Neuronal stem cell (in vitro differentiated cells): Measurements from ENCODE around the gene GOLIM4.
A peak's percentile ranks its signal among the peaks of the same experiment; 100 is the strongest.

Source experiments
- DNase-seq: peaks from one replicate; pipeline ENCODE4 v3.0.0-alpha.2; 2013; ENCODE audit warnings: low spot score
- H2AFZ ChIP-seq: one replicate; pipeline ENCODE4 v1.6.1; 2013; ENCODE audit warnings: mild to moderate bottlenecking, low read length, inconsistent platforms
- H2AK5ac ChIP-seq: 2 replicates; pipeline ENCODE4 v1.6.1; 2013; ENCODE audit warnings: low read depth, mild to moderate bottlenecking, inconsistent platforms, low read length, moderate library complexity, mixed read lengths
- H2BK120ac ChIP-seq: 2 replicates; pipeline ENCODE4 v1.6.1; 2013; ENCODE audit warnings: low read depth, mild to moderate bottlenecking, inconsistent platforms, low read length, moderate library complexity, mixed read lengths
- H2BK12ac ChIP-seq: one replicate; pipeline ENCODE4 v1.6.1; 2013; ENCODE audit warnings: low read length, inconsistent platforms
- H2BK15ac ChIP-seq: 2 replicates; pipeline ENCODE4 v1.6.1; 2013; ENCODE audit warnings: mild to moderate bottlenecking, low read length, inconsistent platforms, mixed read lengths
- H2BK5ac ChIP-seq: one replicate; pipeline ENCODE4 v1.6.1; 2013; ENCODE audit warnings: inconsistent platforms, mild to moderate bottlenecking, low read length, moderate library complexity
- H3K14ac ChIP-seq: one replicate; pipeline ENCODE4 v1.6.1; 2013; ENCODE audit warnings: low read length, inconsistent platforms
- H3K18ac ChIP-seq: 2 replicates; pipeline ENCODE4 v1.6.1; 2013; ENCODE audit warnings: low read length, inconsistent platforms
- H3K23ac ChIP-seq: 2 replicates; pipeline ENCODE4 v1.6.1; 2013; ENCODE audit warnings: low read depth, mild to moderate bottlenecking, mixed read lengths, low read length, inconsistent platforms; ENCODE audit not compliant: poor library complexity
- H3K27ac ChIP-seq: replicated peaks from 3 replicates; pipeline ENCODE4 v1.5.1; 2013; ENCODE audit warnings: low read length, inconsistent platforms
- H3K27me3 ChIP-seq, 3 experiments: 2 replicates each; pipeline ENCODE4 v1.6.1; 2013; ENCODE audit warnings: low read length in 3 of 3, mild to moderate bottlenecking in 2 of 3, inconsistent platforms in 1 of 3, low read depth in 1 of 3, mixed read lengths in 1 of 3, moderate library complexity in 1 of 3; ENCODE audit not compliant: control insufficient read depth in 3 of 3, insufficient read depth in 3 of 3
- H3K36me3 ChIP-seq, 2 donors: replicated peaks in 1 of 2; 2 replicates each; pipeline ENCODE4 v1.6.1; 2013; ENCODE audit warnings: low read length in 2 of 2; ENCODE audit not compliant: control insufficient read depth in 2 of 2, insufficient read depth in 2 of 2
- H3K4ac ChIP-seq: 2 replicates; pipeline ENCODE4 v1.6.1; 2013; ENCODE audit warnings: inconsistent platforms, mild to moderate bottlenecking, low read length, moderate library complexity
- H3K4me1 ChIP-seq, 2 donors: 1 replicate in 1 of 2; 2 replicates in 1 of 2; pipeline ENCODE4 v1.6.1; 2013; ENCODE audit warnings: low read length in 2 of 2, low read depth in 1 of 2; ENCODE audit not compliant: control insufficient read depth in 2 of 2, insufficient read depth in 1 of 2
- H3K4me2 ChIP-seq: one replicate; pipeline ENCODE4 v1.6.1; 2013; ENCODE audit warnings: mild to moderate bottlenecking, low read length, inconsistent platforms; ENCODE audit not compliant: insufficient read depth, poor library complexity, severe bottlenecking
- H3K4me3 ChIP-seq, 2 donors: 2 replicates each; pipeline ENCODE4 v1.5.1; 2013; ENCODE audit warnings: low read length in 2 of 2, mild to moderate bottlenecking in 2 of 2, inconsistent platforms in 1 of 2, moderate library complexity in 1 of 2
- H3K79me1 ChIP-seq: one replicate; pipeline ENCODE4 v1.6.1; 2013; ENCODE audit warnings: low read depth, mild to moderate bottlenecking, inconsistent platforms, low read length, moderate library complexity
- H3K9ac ChIP-seq: one replicate; pipeline ENCODE4 v1.6.1; 2013; ENCODE audit warnings: mild to moderate bottlenecking, low read depth, low read length, inconsistent platforms; ENCODE audit not compliant: poor library complexity
- H3K9me3 ChIP-seq, 2 donors: replicated peaks in 1 of 2; 2 replicates each; pipeline versions ENCODE3 to v1.6.1; 2013; ENCODE audit warnings: low read length in 2 of 2, mild to moderate bottlenecking in 2 of 2, inconsistent platforms in 1 of 2, low read depth in 1 of 2, mixed read lengths in 1 of 2, moderate library complexity in 1 of 2; ENCODE audit not compliant: control insufficient read depth in 2 of 2, insufficient read depth in 1 of 2
- H4K8ac ChIP-seq: one replicate; pipeline ENCODE4 v1.6.1; 2013; ENCODE audit warnings: low read depth, mild to moderate bottlenecking, inconsistent platforms, low read length, moderate library complexity
- H4K91ac ChIP-seq: one replicate; pipeline ENCODE4 v1.6.1; 2013; ENCODE audit warnings: low read length, low read depth, mild to moderate bottlenecking, inconsistent platforms; ENCODE audit not compliant: poor library complexity
- WGBS, 2 donors: extraction: QIAGEN DNeasy Blood & Tissue Kit; methylation state at CpG; one replicate each; pipeline ENCODE4 v1.1.7; 2013; ENCODE audit warnings: missing lambda C conversion rate in 2 of 2, mixed read lengths in 1 of 2; ENCODE audit not compliant: insufficient read length in 2 of 2, insufficient replicate concordance in 1 of 2; ENCODE audit errors: extremely low coverage in 2 of 2; 5-methylcytosine and 5-hydroxymethylcytosine counted together

The GOLIM4 gene

DNA sequence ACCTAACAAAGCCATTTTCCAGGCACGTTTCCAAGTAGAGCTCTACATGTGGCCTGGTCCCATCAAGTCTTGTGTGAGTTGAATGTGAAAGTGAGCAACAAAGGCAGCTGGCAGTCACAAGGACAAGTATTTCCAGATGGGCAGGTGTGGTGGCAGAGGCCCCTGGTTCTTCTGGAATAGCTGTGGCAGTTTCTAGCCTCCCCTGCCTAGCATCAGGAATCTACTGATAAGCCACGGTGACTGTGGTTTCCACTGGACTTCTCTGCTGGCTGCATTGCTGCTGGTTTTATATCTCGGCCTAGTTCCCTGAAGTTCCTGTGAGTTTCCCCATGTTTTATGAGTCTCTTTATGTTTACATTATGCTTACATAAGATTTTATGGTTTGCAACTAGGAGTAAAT, 117.7 kb downstream of the GOLIM4 start:
- no peak overlapping the region for H3K27ac ChIP-seq

DNA sequence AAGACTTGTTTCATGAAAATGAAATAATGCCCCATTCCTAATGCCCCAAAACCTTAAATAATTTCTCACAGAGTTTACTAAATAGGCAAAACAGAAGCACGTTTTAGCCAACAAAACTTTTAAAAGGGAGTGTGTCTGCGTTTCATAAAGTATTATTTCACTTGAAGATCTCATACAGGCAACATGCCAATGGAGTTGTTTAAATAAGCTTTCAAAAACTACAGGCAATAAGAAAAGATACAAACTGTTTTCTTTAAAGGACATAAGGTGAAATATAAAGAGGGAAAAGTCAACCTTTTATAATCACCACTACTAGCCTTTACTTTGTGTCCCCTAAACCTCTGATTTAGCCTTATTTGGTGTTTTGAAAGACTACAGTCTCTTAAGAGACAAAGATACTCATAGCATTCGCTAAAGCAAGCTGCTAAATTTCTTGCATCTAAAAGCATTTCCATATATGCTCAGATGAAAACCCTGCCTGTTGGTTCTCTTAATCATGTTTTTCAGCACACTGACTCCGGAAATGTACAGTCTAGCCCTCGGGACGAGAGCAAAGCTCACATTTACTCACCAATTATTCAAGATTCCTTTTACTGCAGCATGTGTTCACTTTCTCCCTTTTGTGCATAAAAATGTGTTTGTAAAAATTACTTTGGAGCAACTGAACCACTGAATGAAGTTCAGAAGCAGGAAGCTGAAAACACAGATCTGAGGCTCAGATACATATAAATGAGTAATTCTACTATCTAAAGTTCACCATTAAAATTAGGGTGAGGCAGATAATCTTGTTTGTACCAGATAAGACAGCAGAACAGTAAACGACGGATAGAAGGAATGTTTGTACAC, 119.0 kb downstream of the GOLIM4 start:
- Histone ChIP-seq H2AK5ac (no peak overlapping the region), H3K23ac (no peak overlapping the region), H3K14ac (no peak overlapping the region), H2BK15ac (no peak overlapping the region), H3K79me1 (no peaks in the 10 kb centered on the region), H2BK5ac (no peak overlapping the region), H3K4me3 (no peak overlapping the region), H3K4me1 (peaks cover 0 to 4% of the 10 kb centered on the region in 2 donors), H3K9me3 (no peaks in the 10 kb centered on the region), H4K91ac (no peak overlapping the region), H3K36me3 (no peaks in the 10 kb centered on the region), H3K4me2 (no peak overlapping the region), H3K4ac (no peak overlapping the region), H3K9ac (no peak overlapping the region), H3K27me3 (no peaks in the 10 kb centered on the region), H4K8ac (no peak overlapping the region), H3K18ac (no peak overlapping the region), H3K27ac (no peak overlapping the region), H2AFZ (peak overlapping the region; percentile 54), H2BK12ac (no peak overlapping the region), H2BK120ac (no peak overlapping the region)
- no CpG with 5 or more reads among the region's 8 CpGs for WGBS, 2 donors
- DNase-seq, result no peak

More for the DNA sequence above, 117.7 kb downstream of the GOLIM4 start:
- Histone ChIP-seq H3K4ac (no peak overlapping the region), H3K9ac (no peak overlapping the region), H4K8ac (no peak overlapping the region), H3K23ac (no peak overlapping the region), H2BK12ac (no peak overlapping the region), H2BK120ac (no peak overlapping the region), H3K9me3 (no peaks in the 10 kb centered on the region), H3K4me1 (peaks cover 0 to 4% of the 10 kb centered on the region in 2 donors), H3K79me1 (no peaks in the 10 kb centered on the region), H3K14ac (no peak overlapping the region), H2AK5ac (no peak overlapping the region), H2AFZ (peak overlapping the region; percentile 78), H3K4me2 (no peak overlapping the region), H3K18ac (no peak overlapping the region), H2BK15ac (no peak overlapping the region), H4K91ac (no peak overlapping the region), H3K27me3 (no peaks in the 10 kb centered on the region), H3K36me3 (no peaks in the 10 kb centered on the region), H2BK5ac (no peak overlapping the region), H3K4me3 (no peak overlapping the region)
- DNase-seq, result no peak
- WGBS, 2 donors, result no CpG with 5 or more reads among the region's 3 CpGs

- no peak for DNase-seq
- H3K4me1 ChIP-seq, result peaks cover 0 to 4% of the 10 kb centered on the region in 2 donors
Measured at GRCh38 chr3:167973901-167974300, 121.8 kb downstream of the GOLIM4 start.

GRCh38 chr3:167973046-167973445, 122.7 kb downstream of the GOLIM4 start:
- no peak overlapping the region for H2BK12ac ChIP-seq
- no peak overlapping the region for H3K4me3 ChIP-seq
- H2BK15ac ChIP-seq, result no peak overlapping the region
- no peak overlapping the region for H3K14ac ChIP-seq
- no peak overlapping the region for H3K18ac ChIP-seq
- H3K4ac ChIP-seq, result no peak overlapping the region
- H3K23ac ChIP-seq, result no peak overlapping the region
- no peak overlapping the region for H4K8ac ChIP-seq
- H2BK120ac ChIP-seq, result no peak overlapping the region
- H3K4me1 ChIP-seq, result peaks cover 0 to 3% of the 10 kb centered on the region in 2 donors
- no peak overlapping the region for H2BK5ac ChIP-seq
- WGBS, 2 donors, result no CpG with 5 or more reads among the region's 2 CpGs
- no peaks in the 10 kb centered on the region for H3K9me3 ChIP-seq
- H3K27me3 ChIP-seq, result no peaks in the 10 kb centered on the region
- H2AK5ac ChIP-seq, result no peak overlapping the region
- no peaks in the 10 kb centered on the region for H3K79me1 ChIP-seq
- no peak overlapping the region for H4K91ac ChIP-seq
- H2AFZ ChIP-seq, result no peak overlapping the region
- DNase-seq, result no peak
- no peak overlapping the region for H3K4me2 ChIP-seq
- H3K27ac ChIP-seq, result no peak overlapping the region
- no peaks in the 10 kb centered on the region for H3K36me3 ChIP-seq
- no peak overlapping the region for H3K9ac ChIP-seq

More at GRCh38 chr3:167973901-167974300, 121.8 kb downstream of the GOLIM4 start:
- no peak overlapping the region for H3K4me3 ChIP-seq
- no peak overlapping the region for H4K91ac ChIP-seq
- H3K27ac ChIP-seq, result no peak overlapping the region
- H2AFZ ChIP-seq, result no peak overlapping the region
- H2BK12ac ChIP-seq, result no peak overlapping the region
- no peaks in the 10 kb centered on the region for H3K9me3 ChIP-seq
- no peaks in the 10 kb centered on the region for H3K27me3 ChIP-seq
- no peaks in the 10 kb centered on the region for H3K79me1 ChIP-seq
- H2AK5ac ChIP-seq, result no peak overlapping the region
- no peak overlapping the region for H3K23ac ChIP-seq
- no peak overlapping the region for H2BK5ac ChIP-seq
- no peak overlapping the region for H2BK15ac ChIP-seq
- no peak overlapping the region for H3K9ac ChIP-seq
- H3K4ac ChIP-seq, result no peak overlapping the region
- H2BK120ac ChIP-seq, result no peak overlapping the region
- no peak overlapping the region for H4K8ac ChIP-seq
- H3K36me3 ChIP-seq, result no peaks in the 10 kb centered on the region
- no peak overlapping the region for H3K4me2 ChIP-seq
- no peak overlapping the region for H3K14ac ChIP-seq
- no peak overlapping the region for H3K18ac ChIP-seq
